HepG2 (cell line): Measurements from ENCODE around the gene JMJD8. TPM values are rescaled to one million over a fixed set of nuclear protein-coding genes. Genes with fewer than 3 reads are reported as not detected.

Source experiments
- AKAP8 ChIP-seq: sonication (generic); formaldehyde crosslinking; IDR thresholded peaks from 2 replicates; pipeline ENCODE4 v1.5.1; 2020; ENCODE audit warnings: mild to moderate bottlenecking, missing genetic modification reagents
- ATAD3A ChIP-seq: sonication (generic); formaldehyde crosslinking; IDR thresholded peaks from 2 replicates; pipeline ENCODE4 v1.4.0; 2020; ENCODE audit warnings: missing genetic modification reagents
- E2F2 ChIP-seq: sonication (generic); formaldehyde crosslinking; IDR thresholded peaks from 2 replicates; pipeline ENCODE4 v1.4.0; 2020; ENCODE audit warnings: missing genetic modification reagents, borderline replicate concordance
- GABPB1 ChIP-seq: IDR thresholded peaks from 2 replicates; pipeline ENCODE4 v1.6.1; 2016; ENCODE audit warnings: mild to moderate bottlenecking, missing genetic modification reagents, moderate library complexity, missing compliant biosample characterization
- GMEB1 ChIP-seq: sonication (generic); formaldehyde crosslinking; IDR thresholded peaks from 2 replicates; pipeline ENCODE4 v1.5.1; 2020; ENCODE audit warnings: missing genetic modification reagents, mild to moderate bottlenecking, borderline replicate concordance
- ISX ChIP-seq: sonication (generic); formaldehyde crosslinking; conservative IDR thresholded peaks from 2 replicates; pipeline ENCODE4 v1.5.0; 2020; ENCODE audit warnings: missing genetic modification reagents
- MIXL1 ChIP-seq: IDR thresholded peaks from 2 replicates; pipeline ENCODE4 v1.6.1; 2016
- NAIF1 ChIP-seq: sonication (generic); formaldehyde crosslinking; IDR thresholded peaks from 2 replicates; pipeline ENCODE4 v1.5.0; 2020; ENCODE audit warnings: mild to moderate bottlenecking, missing genetic modification reagents, borderline replicate concordance
- RBM39 ChIP-seq: fragments of 200-400 bp; formaldehyde crosslinking; IDR thresholded peaks from one replicate; pipeline ENCODE4 v1.6.1; 2018; ENCODE audit warnings: antibody characterized with exemption, mild to moderate bottlenecking, low read depth, low read length; ENCODE audit not compliant: poor library complexity, severe bottlenecking
- SALL1 ChIP-seq: sonication (generic); formaldehyde crosslinking; IDR thresholded peaks from 2 replicates; pipeline ENCODE4 v1.8.0; 2022; ENCODE audit warnings: mild to moderate bottlenecking, missing genetic modification reagents
- SP1 ChIP-seq, 2 experiments: fragments of 450-650 bp in 1 of 2; sonication (generic) in 1 of 2; formaldehyde crosslinking in 1 of 2; IDR thresholded peaks; 2 replicates each; pipeline versions ENCODE4 v1.4.0 to v1.6.1; 2016 to 2020; ENCODE audit warnings: missing genetic modification reagents in 1 of 2
- SP140L ChIP-seq: sonication (generic); formaldehyde crosslinking; IDR thresholded peaks from 2 replicates; pipeline ENCODE4 v1.4.0; 2020; ENCODE audit warnings: missing genetic modification reagents, borderline replicate concordance
- TFE3 ChIP-seq: IDR thresholded peaks from 2 replicates; pipeline ENCODE4 v1.6.1; 2016
- THAP8 ChIP-seq: sonication (generic); formaldehyde crosslinking; IDR thresholded peaks from 2 replicates; pipeline ENCODE4 v1.5.1; 2020; ENCODE audit warnings: missing genetic modification reagents, mild to moderate bottlenecking, borderline replicate concordance
- TMF1 ChIP-seq: sonication (generic); formaldehyde crosslinking; IDR thresholded peaks from 2 replicates; pipeline ENCODE4 v1.8.1; 2022; ENCODE audit warnings: low read depth, missing genetic modification reagents
- U2AF1 ChIP-seq: fragments of 200-400 bp; formaldehyde crosslinking; optimal IDR thresholded peaks from 2 replicates; pipeline ENCODE3; 2017; ENCODE audit warnings: mild to moderate bottlenecking, low read depth, low read length
- ZFP90 ChIP-seq: sonication (generic); formaldehyde crosslinking; IDR thresholded peaks from 2 replicates; pipeline ENCODE4 v1.8.0; 2022; ENCODE audit warnings: missing genetic modification reagents, mild to moderate bottlenecking, inconsistent platforms, borderline replicate concordance
- ZFP91 ChIP-seq: sonication (generic); formaldehyde crosslinking; IDR thresholded peaks from 2 replicates; pipeline ENCODE4 v1.9.0; 2022; ENCODE audit warnings: missing genetic modification reagents, mild to moderate bottlenecking, borderline replicate concordance
- ZNF432 ChIP-seq: sonication (generic); formaldehyde crosslinking; IDR thresholded peaks from 2 replicates; pipeline ENCODE4 v1.5.0; 2020; ENCODE audit warnings: missing genetic modification reagents, mild to moderate bottlenecking, borderline replicate concordance
- ZNF713 ChIP-seq: sonication (generic); formaldehyde crosslinking; IDR thresholded peaks from 2 replicates; pipeline ENCODE4 v1.4.0; 2020; ENCODE audit warnings: mild to moderate bottlenecking, missing genetic modification reagents
- ZNF891 ChIP-seq: sonication (generic); formaldehyde crosslinking; IDR thresholded peaks from 2 replicates; pipeline ENCODE4 v1.5.0; 2020; ENCODE audit warnings: mild to moderate bottlenecking, missing genetic modification reagents
- polyA plus RNA-seq, 8 experiments: library from polyadenylated mRNA; depleted of rRNA in 3 of 8; stranded (reverse) in 7 of 8; unstranded in 1 of 8; fragments of >200 nt; fragmentation: Illumina TruSeq in 4 of 8; extraction: Trizol in 4 of 8; gene quantifications; 2 replicates each; pipeline versions ENCODE4 v1.2.1 to v1.2.3, GENCODE V29; 2011 to 2016; ENCODE audit warnings: low read depth in 4 of 8, missing spikeins in 1 of 8, mixed read lengths in 1 of 8; ENCODE audit not compliant: insufficient read depth in 1 of 8
- total RNA-seq, 5 experiments: library from RNA; depleted of rRNA; stranded (reverse); fragments of >200 nt; fragmentation: Illumina TruSeq; extraction: Trizol; gene quantifications; 2 replicates each; pipeline ENCODE4 v1.2.3, GENCODE V29; 2016; ENCODE audit warnings: low read depth in 1 of 5

JMJD8 gene
- total and polyA plus RNA-seq, 2 of the 13 experiments (the other 11 are each of a cell fraction or from before 2014, with no cell fraction given) = 2.6 to 11.8 TPM

GRCh38 chr16:637081-638018, 46.8 kb downstream of the JMJD8 start (continued):
- TF ChIP-seq ZFP91 (CRISPR knock-in tag) = peak; percentile 51; the same call in 1 of the 2 replicates
- TF ChIP-seq ZFP90 (CRISPR knock-in tag) = no peak
- no peak for TF ChIP-seq SP140L (CRISPR knock-in tag)
- TF ChIP-seq GABPB1 (CRISPR knock-in tag) = no peak; the same call in 1 of the 2 replicates
- no peak for TF ChIP-seq GMEB1
- no peak for TF ChIP-seq ISX
- TF ChIP-seq ZNF432 = no peak
- no peak for TF ChIP-seq SP1 (IDR thresholded peaks at IDR 0.05)
- TF ChIP-seq SP1 (CRISPR knock-in tag; IDR thresholded peaks at IDR 0.05) = peak; percentile 42; the same call in 1 of the 2 replicates
- no peak for TF ChIP-seq NAIF1
- TF ChIP-seq ZNF891 = 0 out of 2 replicates have a peak, but pooled peaks have one; percentile 26
- TF ChIP-seq ZNF713 (CRISPR knock-in tag) = no peak
- 0 out of 2 replicates have a peak, but pooled peaks have one; percentile 18 for TF ChIP-seq SALL1 (CRISPR knock-in tag)
- no peak for TF ChIP-seq ATAD3A (CRISPR knock-in tag)
- no peak for TF ChIP-seq RBM39
- TF ChIP-seq E2F2 (CRISPR knock-in tag) = no peak
- 0 out of 2 replicates have a peak, but pooled peaks have one; percentile 12 for TF ChIP-seq THAP8 (CRISPR knock-in tag)
- TF ChIP-seq MIXL1 = no peak
- TF ChIP-seq U2AF1 = no peak
- 0 out of 2 replicates have a peak, but pooled peaks have one; percentile 31 for TF ChIP-seq TMF1 (CRISPR knock-in tag)
- TF ChIP-seq AKAP8 (CRISPR knock-in tag) = peak; percentile 77; the same call in 1 of the 2 replicates
- peak; percentile 13; the same call in 1 of the 2 replicates for TF ChIP-seq TFE3 (CRISPR knock-in tag)
